Measurements from ENCODE around the gene JCAD.

- TF ChIP-seq SIN3A (IDR thresholded peaks at IDR 0.05; ENCODE audit: borderline replicate concordance, insufficient read depth, low read length): no peak
- no peak for TF ChIP-seq POLR2AphosphoS5 (IDR thresholded peaks at IDR 0.05; ENCODE audit: low read depth, low read length)
- TF ChIP-seq TAF1 (IDR thresholded peaks at IDR 0.05; ENCODE audit: borderline replicate concordance, insufficient read depth, low read length): no peak
These were observed 79.3 kb downstream of the JCAD start for GRCh38 chr10:29980084-29980483.
